GM21825 (cell line): ENCODE results near the gene MID1IP1.

ENCODE experiments used
- ATAC-seq: cut with Tn5 transposase; IDR thresholded peaks from one replicate; pipeline ENCODE4 v1.9.1; 2021; ENCODE audit warnings: mild to moderate bottlenecking, moderate library complexity; ENCODE audit not compliant: unreplicated experiment

Gene MID1IP1

GRCh38 chrX:38811515-38812243, 10.4 kb downstream of the MID1IP1 start:
- ATAC-seq = no peak

- ATAC-seq = no peak
These were observed 14.9 kb downstream of the MID1IP1 start for GRCh38 chrX:38816155-38816554.

- no peak for ATAC-seq
These were observed 15.9 kb downstream of the MID1IP1 start for GRCh38 chrX:38817004-38817703.

- ATAC-seq = no peak
These were observed 17.9 kb downstream of the MID1IP1 start for GRCh38 chrX:38819163-38819562.

- ATAC-seq = no peak
These were observed 18.4 kb downstream of the MID1IP1 start for GRCh38 chrX:38819709-38820108.

GRCh38 chrX:38820751-38821150, 19.5 kb downstream of the MID1IP1 start:
- no peak for ATAC-seq

- ATAC-seq = no peak
These were observed 22.9 kb downstream of the MID1IP1 start for GRCh38 chrX:38824176-38824575.

GRCh38 chrX:38831949-38832348, 30.7 kb downstream of the MID1IP1 start:
- ATAC-seq = no peak

GRCh38 chrX:38837389-38837788, 36.1 kb downstream of the MID1IP1 start:
- ATAC-seq = no peak

GRCh38 chrX:38839277-38839676, 38.0 kb downstream of the MID1IP1 start:
- ATAC-seq = no peak

- no peak for ATAC-seq
These were observed 38.7 kb downstream of the MID1IP1 start for GRCh38 chrX:38839944-38840343.

- ATAC-seq = no peak
These were observed 40.5 kb downstream of the MID1IP1 start for GRCh38 chrX:38841750-38842149.

GRCh38 chrX:38845426-38845825, 44.2 kb downstream of the MID1IP1 start:
- ATAC-seq = no peak

GRCh38 chrX:38847206-38847902, 46.1 kb downstream of the MID1IP1 start:
- ATAC-seq = no peak

GRCh38 chrX:38847903-38848230, 46.6 kb downstream of the MID1IP1 start:
- ATAC-seq = no peak

- no peak for ATAC-seq
These were observed 47.6 kb downstream of the MID1IP1 start for GRCh38 chrX:38848671-38849455.

- no peak for ATAC-seq
These were observed 49.7 kb downstream of the MID1IP1 start for GRCh38 chrX:38850807-38851544.

- ATAC-seq = no peak
These were observed 53.0 kb downstream of the MID1IP1 start for GRCh38 chrX:38854305-38854704.
